Ishikawa (cell line): Measurements from ENCODE around the gene MMP10.

Experiments used
- CREB1 ChIP-seq: IDR thresholded peaks from 2 replicates; pipeline ENCODE4 v1.6.1; 2012; ENCODE audit warnings: low read depth
- EGR1 ChIP-seq: IDR thresholded peaks from 2 replicates; pipeline ENCODE4 v1.6.1; 2012
- EP300 ChIP-seq: IDR thresholded peaks from 2 replicates; pipeline ENCODE4 v1.6.1; 2012; ENCODE audit warnings: borderline replicate concordance
- MAX ChIP-seq: IDR thresholded peaks from 2 replicates; pipeline ENCODE4 v1.6.1; 2012
- NFIC ChIP-seq: IDR thresholded peaks from 2 replicates; pipeline ENCODE4 v1.6.1; 2012
- RAD21 ChIP-seq: IDR thresholded peaks from 2 replicates; pipeline ENCODE4 v1.6.1; 2012; ENCODE audit warnings: low read depth
- REST ChIP-seq: IDR thresholded peaks from 2 replicates; pipeline ENCODE4 v1.6.1; 2012; ENCODE audit warnings: low read depth, mild to moderate bottlenecking
- TAF1 ChIP-seq: IDR thresholded peaks from 2 replicates; pipeline ENCODE4 v1.6.1; 2012; ENCODE audit warnings: low read depth, mild to moderate bottlenecking
- TCF12 ChIP-seq: IDR thresholded peaks from 2 replicates; pipeline ENCODE4 v1.6.1; 2012; ENCODE audit warnings: low read depth
- TEAD4 ChIP-seq: IDR thresholded peaks from 2 replicates; pipeline ENCODE4 v1.6.1; 2012
- USF1 ChIP-seq: IDR thresholded peaks from 2 replicates; pipeline ENCODE4 v1.6.1; 2012
- YY1 ChIP-seq: IDR thresholded peaks from 2 replicates; pipeline ENCODE4 v1.6.1; 2012; ENCODE audit warnings: low read depth
- ZBTB7A ChIP-seq: IDR thresholded peaks from 2 replicates; pipeline ENCODE4 v1.6.1; 2012; ENCODE audit warnings: low read depth

- TF ChIP-seq RAD21: no peak
- TF ChIP-seq EP300: no peak
- TF ChIP-seq TCF12: no peak
- TF ChIP-seq MAX: no peak
- no peak for TF ChIP-seq REST
- TF ChIP-seq EGR1: no peak
- no peak for TF ChIP-seq NFIC
- TF ChIP-seq YY1: no peak
- no peak for TF ChIP-seq CREB1
- no peak for TF ChIP-seq USF1
- TF ChIP-seq TEAD4: no peak
- no peak for TF ChIP-seq ZBTB7A
- TF ChIP-seq TAF1: no peak
Observed at GRCh38 chr11:102751673-102752072, 28.8 kb downstream of the MMP10 start.
